ENCODE results near the gene TRAF3.

The TRAF3 gene

DNA sequence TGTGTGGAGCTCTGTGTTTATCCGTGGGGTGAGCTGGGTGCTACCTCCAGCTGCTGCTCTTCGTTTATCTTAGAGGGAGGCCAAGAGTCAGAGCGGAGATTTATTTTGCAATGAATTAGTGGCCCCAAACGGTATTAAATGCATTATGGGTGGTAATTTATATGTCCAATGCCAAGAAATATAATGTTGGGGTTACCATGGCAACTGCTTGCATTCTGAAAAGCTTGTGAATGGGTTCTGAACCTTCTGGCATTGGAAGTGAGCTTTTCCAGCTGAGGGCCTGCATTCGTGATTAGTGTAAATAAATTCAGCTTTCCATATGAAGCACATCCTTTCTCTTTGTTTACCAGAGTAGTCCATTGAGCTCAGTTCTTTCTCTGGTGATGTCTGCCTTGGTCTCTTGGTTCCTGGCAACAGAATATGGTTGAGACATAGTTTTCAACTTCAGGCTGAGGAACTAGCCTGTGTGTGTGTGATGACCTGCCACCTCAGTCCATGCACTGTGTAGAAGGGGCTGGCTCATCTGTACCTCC, 51.8 kb downstream of the TRAF3 start:
- Histone ChIP-seq H3K9me3 (ENCODE audit: severe bottlenecking) (no peaks in the 10 kb centered on the region), H3K4me1 (ENCODE audit: insufficient read depth, poor library complexity, severe bottlenecking) (peaks cover 13% of the 10 kb centered on the region), H3K4me3 (ENCODE audit: severe bottlenecking) (no peak overlapping the region), H3K36me3 (ENCODE audit: low read depth) (peaks cover 2% of the 10 kb centered on the region; the same call in 1 of the 2 replicates), H3K27ac (ENCODE audit: poor library complexity, severe bottlenecking) (no peak overlapping the region), H3K27me3 (ENCODE audit: insufficient read depth, poor library complexity, severe bottlenecking) (no peaks in the 10 kb centered on the region)
- ATAC-seq (ENCODE audit: low read depth) (no peak), DNase-seq (ENCODE audit: low spot score) (no peak)
- TF ChIP-seq, protein P1, sequence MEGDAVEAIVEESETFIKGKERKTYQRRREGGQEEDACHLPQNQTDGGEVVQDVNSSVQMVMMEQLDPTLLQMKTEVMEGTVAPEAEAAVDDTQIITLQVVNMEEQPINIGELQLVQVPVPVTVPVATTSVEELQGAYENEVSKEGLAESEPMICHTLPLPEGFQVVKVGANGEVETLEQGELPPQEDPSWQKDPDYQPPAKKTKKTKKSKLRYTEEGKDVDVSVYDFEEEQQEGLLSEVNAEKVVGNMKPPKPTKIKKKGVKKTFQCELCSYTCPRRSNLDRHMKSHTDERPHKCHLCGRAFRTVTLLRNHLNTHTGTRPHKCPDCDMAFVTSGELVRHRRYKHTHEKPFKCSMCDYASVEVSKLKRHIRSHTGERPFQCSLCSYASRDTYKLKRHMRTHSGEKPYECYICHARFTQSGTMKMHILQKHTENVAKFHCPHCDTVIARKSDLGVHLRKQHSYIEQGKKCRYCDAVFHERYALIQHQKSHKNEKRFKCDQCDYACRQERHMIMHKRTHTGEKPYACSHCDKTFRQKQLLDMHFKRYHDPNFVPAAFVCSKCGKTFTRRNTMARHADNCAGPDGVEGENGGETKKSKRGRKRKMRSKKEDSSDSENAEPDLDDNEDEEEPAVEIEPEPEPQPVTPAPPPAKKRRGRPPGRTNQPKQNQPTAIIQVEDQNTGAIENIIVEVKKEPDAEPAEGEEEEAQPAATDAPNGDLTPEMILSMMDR (IDR thresholded peaks at IDR 0.05; ENCODE audit: poor library complexity, severe bottlenecking), result no peak

DNA sequence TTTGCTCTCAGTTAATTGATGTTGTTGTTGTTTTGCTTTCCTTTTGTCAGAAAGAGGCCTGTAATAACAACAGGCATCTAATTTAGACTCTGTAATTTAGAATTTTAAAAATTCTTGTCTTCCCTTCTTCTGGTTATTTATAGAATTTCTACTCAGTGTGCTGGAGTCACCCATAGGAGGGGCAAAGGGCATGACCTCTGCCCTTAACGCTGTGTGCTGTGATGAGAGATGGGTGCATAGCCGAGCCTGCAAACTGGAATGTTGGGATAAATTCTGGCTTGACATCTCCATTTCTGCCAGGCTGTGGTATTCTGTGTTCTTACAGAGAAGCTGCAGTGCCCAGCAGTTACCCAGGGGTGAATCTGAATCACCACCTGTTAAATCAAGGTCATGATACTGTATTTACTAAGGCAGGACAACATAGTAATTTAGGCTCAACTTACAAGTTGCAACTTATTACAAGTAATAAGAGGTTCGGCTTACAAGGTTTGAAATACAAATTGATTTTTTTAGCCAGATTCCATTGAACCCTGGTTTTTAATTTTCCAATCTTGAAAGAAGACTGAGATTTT, 53.3 kb downstream of the TRAF3 start:
- TF ChIP-seq, protein P1 (IDR thresholded peaks at IDR 0.05; ENCODE audit: poor library complexity, severe bottlenecking), result no peak

DNA sequence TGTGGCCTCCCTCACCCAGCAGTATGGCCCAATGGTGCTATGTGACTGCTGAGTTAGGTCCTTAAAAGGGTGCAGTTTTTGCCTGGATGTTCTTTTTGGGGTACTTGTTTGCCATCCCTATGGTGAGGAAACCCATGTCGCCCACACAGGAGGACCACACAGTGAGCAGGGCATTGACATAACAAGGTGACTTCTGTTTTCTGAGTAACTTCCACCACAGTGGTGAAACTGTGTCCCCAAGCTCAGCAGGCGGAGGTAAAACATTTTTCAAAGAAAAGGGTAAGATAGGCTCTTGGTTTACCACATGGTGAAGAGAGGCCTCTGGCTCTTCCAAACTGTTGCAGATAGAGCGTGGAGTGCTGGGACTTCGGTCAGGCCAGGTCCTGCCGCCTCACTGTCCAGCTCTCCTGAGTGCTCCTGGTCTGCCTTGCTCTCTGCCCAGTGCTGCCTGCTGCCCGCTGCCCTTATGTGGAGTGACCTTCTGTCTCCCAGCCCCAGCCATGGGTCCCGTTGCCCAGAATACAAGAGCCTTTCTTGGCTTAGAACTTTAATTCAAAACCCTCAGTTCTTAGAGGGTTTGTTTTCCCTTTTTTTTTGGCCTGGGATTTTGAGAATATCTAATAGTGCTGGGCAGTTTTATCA, 54.0 kb downstream of the TRAF3 start:
- no peak overlapping the region for H3K4me3 ChIP-seq (ENCODE audit: severe bottlenecking)
- peaks cover 4% of the 10 kb centered on the region; the same call in 1 of the 2 replicates for H3K36me3 ChIP-seq (ENCODE audit: low read depth)
- DNase-seq (ENCODE audit: low spot score) (no peak), ATAC-seq (ENCODE audit: low read depth) (no peak)
- TF ChIP-seq, protein P1 (IDR thresholded peaks at IDR 0.05; ENCODE audit: poor library complexity, severe bottlenecking), result no peak
- no peaks in the 10 kb centered on the region for H3K9me3 ChIP-seq (ENCODE audit: severe bottlenecking)
- H3K27ac ChIP-seq (ENCODE audit: poor library complexity, severe bottlenecking), result no peak overlapping the region
- H3K4me1 ChIP-seq (ENCODE audit: insufficient read depth, poor library complexity, severe bottlenecking), result peaks cover 3% of the 10 kb centered on the region
- no peaks in the 10 kb centered on the region for H3K27me3 ChIP-seq (ENCODE audit: insufficient read depth, poor library complexity, severe bottlenecking)

More for the DNA sequence above, 53.3 kb downstream of the TRAF3 start:
- no peak for DNase-seq (ENCODE audit: low spot score)
- Histone ChIP-seq H3K4me3 (ENCODE audit: severe bottlenecking) (no peak overlapping the region), H3K4me1 (ENCODE audit: insufficient read depth, poor library complexity, severe bottlenecking) (peaks cover 3% of the 10 kb centered on the region), H3K9me3 (ENCODE audit: severe bottlenecking) (no peaks in the 10 kb centered on the region), H3K36me3 (ENCODE audit: low read depth) (peaks cover 4% of the 10 kb centered on the region; the same call in 1 of the 2 replicates), H3K27me3 (ENCODE audit: insufficient read depth, poor library complexity, severe bottlenecking) (no peaks in the 10 kb centered on the region), H3K27ac (ENCODE audit: poor library complexity, severe bottlenecking) (no peak overlapping the region)
- ATAC-seq (ENCODE audit: low read depth), result no peak

DNA sequence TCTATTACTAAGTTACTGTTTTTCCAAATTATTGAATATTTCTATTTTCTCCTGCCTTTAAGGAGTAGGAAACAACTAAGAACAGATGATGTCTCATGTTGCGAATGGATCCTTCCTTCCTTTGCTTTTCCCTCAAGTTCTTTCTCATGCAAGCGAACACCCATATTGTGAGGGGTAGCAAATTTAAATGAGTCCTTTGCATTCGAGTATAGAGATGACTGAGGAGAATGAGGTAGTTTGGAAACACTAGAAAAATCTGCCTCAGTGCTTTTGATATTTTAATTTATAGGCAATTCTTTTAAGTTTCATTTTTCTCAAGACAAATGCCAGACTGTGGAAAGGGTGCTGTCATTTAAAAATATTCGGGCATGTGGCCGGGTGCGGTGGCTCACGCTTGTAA, 56.1 kb downstream of the TRAF3 start:
- Histone ChIP-seq H3K9me3 (ENCODE audit: severe bottlenecking) (no peaks in the 10 kb centered on the region), H3K27me3 (ENCODE audit: insufficient read depth, poor library complexity, severe bottlenecking) (no peaks in the 10 kb centered on the region), H3K4me1 (ENCODE audit: insufficient read depth, poor library complexity, severe bottlenecking) (no peaks in the 10 kb centered on the region), H3K4me3 (ENCODE audit: severe bottlenecking) (no peak overlapping the region), H3K36me3 (ENCODE audit: low read depth) (peaks cover 4% of the 10 kb centered on the region; the same call in 1 of the 2 replicates), H3K27ac (ENCODE audit: poor library complexity, severe bottlenecking) (no peak overlapping the region)
- ATAC-seq (ENCODE audit: low read depth) (no peak), DNase-seq (ENCODE audit: low spot score) (no peak)
- TF ChIP-seq, protein P1 (IDR thresholded peaks at IDR 0.05; ENCODE audit: poor library complexity, severe bottlenecking), result no peak

DNA sequence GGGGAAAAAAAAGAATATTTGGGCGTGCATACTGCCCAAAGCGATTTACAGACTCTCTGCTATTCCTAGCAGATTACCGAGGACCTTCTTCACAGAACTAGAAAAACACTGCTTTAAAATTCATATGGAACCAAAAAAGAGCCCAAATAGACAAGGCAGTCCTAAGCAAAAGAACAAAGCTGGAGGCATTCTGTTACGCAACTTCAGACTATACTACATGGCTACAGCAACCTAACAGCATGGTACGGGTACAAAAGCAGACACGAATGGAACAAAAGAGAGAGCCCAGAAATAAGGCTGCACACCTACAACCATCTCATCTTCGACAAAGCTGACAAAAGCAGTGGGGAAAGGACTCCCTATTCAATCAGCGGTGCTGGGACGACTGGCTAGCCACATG, 56.7 kb downstream of the TRAF3 start:
- Histone ChIP-seq H3K27me3 (ENCODE audit: insufficient read depth, poor library complexity, severe bottlenecking) (no peaks in the 10 kb centered on the region), H3K4me3 (ENCODE audit: severe bottlenecking) (no peak overlapping the region), H3K4me1 (ENCODE audit: insufficient read depth, poor library complexity, severe bottlenecking) (no peaks in the 10 kb centered on the region), H3K9me3 (ENCODE audit: severe bottlenecking) (no peaks in the 10 kb centered on the region), H3K27ac (ENCODE audit: poor library complexity, severe bottlenecking) (no peak overlapping the region), H3K36me3 (ENCODE audit: low read depth) (peaks cover 4% of the 10 kb centered on the region; the same call in 1 of the 2 replicates)
- ATAC-seq (ENCODE audit: low read depth), result no peak
- no peak for DNase-seq (ENCODE audit: low spot score)
- TF ChIP-seq, protein P1 (IDR thresholded peaks at IDR 0.05; ENCODE audit: poor library complexity, severe bottlenecking), result no peak
